KG1 (cell line): ENCODE measurements around the gene SLPI.

Experiments
- DNase-seq: peaks from one replicate; lab custom pipeline; 2025; lab: John Stamatoyannopoulos, UW

The SLPI gene

GRCh38 chr20:45269754-45270270 is 15.4 kb upstream of the SLPI start:
- DNase-seq: no peak

GRCh38 chr20:45269056-45269455 is 14.7 kb upstream of the SLPI start:
- no peak for DNase-seq

- DNase-seq: no peak
These were observed 14.2 kb upstream of the SLPI start for GRCh38 chr20:45268531-45268930.

GRCh38 chr20:45266977-45267376 is 12.6 kb upstream of the SLPI start:
- DNase-seq: no peak

- no peak for DNase-seq
These were observed 9.3 kb upstream of the SLPI start for GRCh38 chr20:45263556-45264266.

GRCh38 chr20:45258664-45259063 is 4.3 kb upstream of the SLPI start:
- DNase-seq: no peak

- DNase-seq: no peak
These were observed 3.9 kb upstream of the SLPI start for GRCh38 chr20:45258259-45258658.

GRCh38 chr20:45257711-45258110 is 3.3 kb upstream of the SLPI start:
- DNase-seq: no peak

GRCh38 chr20:45257161-45257560 is 2.8 kb upstream of the SLPI start:
- no peak for DNase-seq

- DNase-seq: no peak
These were observed 1.1 kb downstream of the SLPI start for GRCh38 chr20:45253261-45253660.

- no peak for DNase-seq
These were observed 2.3 kb downstream of the SLPI start for GRCh38 chr20:45251884-45252560.

GRCh38 chr20:45248609-45249008 is 5.8 kb downstream of the SLPI start:
- DNase-seq: no peak

GRCh38 chr20:45247865-45248264 is 6.5 kb downstream of the SLPI start:
- no peak for DNase-seq

GRCh38 chr20:45246109-45246508 is 8.3 kb downstream of the SLPI start:
- DNase-seq: peak; percentile 2

- no peak for DNase-seq
These were observed 16.2 kb downstream of the SLPI start for GRCh38 chr20:45238139-45238538.

GRCh38 chr20:45235995-45236394 is 18.4 kb downstream of the SLPI start:
- DNase-seq: no peak

GRCh38 chr20:45230631-45231030 is 23.7 kb downstream of the SLPI start:
- DNase-seq: no peak

- DNase-seq: no peak
These were observed 24.9 kb downstream of the SLPI start for GRCh38 chr20:45229264-45230056.

- DNase-seq: no peak
These were observed 28.1 kb downstream of the SLPI start for GRCh38 chr20:45226287-45226686.

GRCh38 chr20:45223136-45223535 is 31.2 kb downstream of the SLPI start:
- no peak for DNase-seq

- no peak for DNase-seq
These were observed 33.3 kb downstream of the SLPI start, which contains the start of gene SEMG2 for GRCh38 chr20:45221076-45221475. Gene SEMG2 (plus strand): TSS chr20:45221373. CDS start chr20:45221390, 17 bp downstream.

GRCh38 chr20:45218636-45219035 is 35.7 kb downstream of the SLPI start:
- no peak for DNase-seq

GRCh38 chr20:45218124-45218523 is 36.2 kb downstream of the SLPI start:
- DNase-seq: no peak
